ENCODE data around the gene FGGY.

- no peak for TF ChIP-seq CTCF (IDR thresholded peaks at IDR 0.05)
- no peak for TF ChIP-seq EZH2 (IDR thresholded peaks at IDR 0.05; ENCODE audit: borderline replicate concordance, insufficient read depth, low read depth, low read length, poor library complexity, severe bottlenecking)
These were observed 220.0 kb downstream of the FGGY start for GRCh38 chr1:59516881-59517280.
